Peyer's patch (tissue), 4 donors: Measurements from ENCODE around the gene PLA2G2F.

ENCODE experiments used
- POLR2A ChIP-seq, 2 donors: fragments of 450-650 bp; IDR thresholded peaks; one replicate each; pipeline ENCODE4 v1.5.1; 2017; ENCODE audit warnings: antibody characterized with exemption in 2 of 2, mild to moderate bottlenecking in 2 of 2, moderate library complexity in 2 of 2
- TF ChIP-seq, protein P1 (sequence below), 6 experiments: fragments of 450-650 bp in 4 of 6; fragments of 200-600 bp in 2 of 6; sonication (generic) in 1 of 6; IDR thresholded peaks; one replicate each; pipeline ENCODE4 v1.5.1; 2017 to 2019; ENCODE audit warnings: antibody characterized with exemption in 6 of 6, mild to moderate bottlenecking in 3 of 6, moderate library complexity in 1 of 6

- TF ChIP-seq POLR2A (IDR thresholded peaks at IDR 0.05): no peak
- TF ChIP-seq, protein P1, sequence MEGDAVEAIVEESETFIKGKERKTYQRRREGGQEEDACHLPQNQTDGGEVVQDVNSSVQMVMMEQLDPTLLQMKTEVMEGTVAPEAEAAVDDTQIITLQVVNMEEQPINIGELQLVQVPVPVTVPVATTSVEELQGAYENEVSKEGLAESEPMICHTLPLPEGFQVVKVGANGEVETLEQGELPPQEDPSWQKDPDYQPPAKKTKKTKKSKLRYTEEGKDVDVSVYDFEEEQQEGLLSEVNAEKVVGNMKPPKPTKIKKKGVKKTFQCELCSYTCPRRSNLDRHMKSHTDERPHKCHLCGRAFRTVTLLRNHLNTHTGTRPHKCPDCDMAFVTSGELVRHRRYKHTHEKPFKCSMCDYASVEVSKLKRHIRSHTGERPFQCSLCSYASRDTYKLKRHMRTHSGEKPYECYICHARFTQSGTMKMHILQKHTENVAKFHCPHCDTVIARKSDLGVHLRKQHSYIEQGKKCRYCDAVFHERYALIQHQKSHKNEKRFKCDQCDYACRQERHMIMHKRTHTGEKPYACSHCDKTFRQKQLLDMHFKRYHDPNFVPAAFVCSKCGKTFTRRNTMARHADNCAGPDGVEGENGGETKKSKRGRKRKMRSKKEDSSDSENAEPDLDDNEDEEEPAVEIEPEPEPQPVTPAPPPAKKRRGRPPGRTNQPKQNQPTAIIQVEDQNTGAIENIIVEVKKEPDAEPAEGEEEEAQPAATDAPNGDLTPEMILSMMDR (IDR thresholded peaks at IDR 0.05): no peak
These were observed 43.9 kb downstream of the PLA2G2F start for GRCh38 chr1:20183035-20183434.
